ENCODE measurements around the gene SVOP.

The SVOP gene

GRCh38 chr12:108928695-108929094 is 92.2 kb downstream of the SVOP start:
- DNase-seq = no peak

- DNase-seq = no peak
These were observed 98.0 kb downstream of the SVOP start for GRCh38 chr12:108922918-108923317.

GRCh38 chr12:108921946-108922345 is 98.9 kb downstream of the SVOP start:
- no peak for DNase-seq

- no peak for DNase-seq
These were observed 101.8 kb downstream of the SVOP start for GRCh38 chr12:108918960-108919642.

GRCh38 chr12:108918206-108918605 is 102.7 kb downstream of the SVOP start:
- no peak for DNase-seq

GRCh38 chr12:108916336-108916735 is 104.5 kb downstream of the SVOP start:
- DNase-seq = no peak

- DNase-seq = no peak
These were observed 105.2 kb downstream of the SVOP start for GRCh38 chr12:108915632-108916133.

- DNase-seq = no peak
These were observed 106.7 kb downstream of the SVOP start for GRCh38 chr12:108914121-108914531.

- DNase-seq = no peak
These were observed 108.5 kb downstream of the SVOP start for GRCh38 chr12:108912361-108912760.

- DNase-seq = no peak
These were observed 109.0 kb downstream of the SVOP start for GRCh38 chr12:108911915-108912314.

- DNase-seq = no peak
These were observed 110.5 kb downstream of the SVOP start for GRCh38 chr12:108910336-108910735.

GRCh38 chr12:108907839-108908351 is 113.0 kb downstream of the SVOP start:
- no peak for DNase-seq

- DNase-seq = no peak
These were observed 113.9 kb downstream of the SVOP start for GRCh38 chr12:108906971-108907370.

GRCh38 chr12:108905725-108906124 is 115.1 kb downstream of the SVOP start:
- no peak for DNase-seq

- DNase-seq = no peak
These were observed 121.7 kb downstream of the SVOP start for GRCh38 chr12:108899145-108899544.

GRCh38 chr12:108896817-108897216 is 124.1 kb downstream of the SVOP start:
- DNase-seq = no peak

GRCh38 chr12:108896336-108896735 is 124.5 kb downstream of the SVOP start:
- DNase-seq = no peak

GRCh38 chr12:108895220-108895802 is 125.6 kb downstream of the SVOP start:
- DNase-seq = no peak

GRCh38 chr12:108890208-108890607 is 130.7 kb downstream of the SVOP start:
- DNase-seq = no peak

- no peak for DNase-seq
These were observed 132.8 kb downstream of the SVOP start for GRCh38 chr12:108888031-108888430.

GRCh38 chr12:108886873-108887629 is 133.8 kb downstream of the SVOP start:
- no peak for DNase-seq

- DNase-seq = no peak
These were observed 136.5 kb downstream of the SVOP start for GRCh38 chr12:108884116-108885012.

- DNase-seq = no peak
These were observed 138.9 kb downstream of the SVOP start for GRCh38 chr12:108881953-108882352.

All from NCI-H1436 treated with DMSO at 0.1 percent for 48 hours (cell line).